Cortex of kidney (tissue), 1 donor: ENCODE measurements around the gene KLHL13.
A peak's percentile ranks its signal among the peaks of the same experiment; 100 is the strongest.
"Not testable (repeated sequence)": the region's sequence is repeated elsewhere in the genome, so short reads cannot be mapped to it uniquely, and the experiment has no call there.

ENCODE experiments used
- DNase-seq: peaks from one replicate; lab custom pipeline; 2025; lab: John Stamatoyannopoulos, UW

Gene KLHL13, protein sequence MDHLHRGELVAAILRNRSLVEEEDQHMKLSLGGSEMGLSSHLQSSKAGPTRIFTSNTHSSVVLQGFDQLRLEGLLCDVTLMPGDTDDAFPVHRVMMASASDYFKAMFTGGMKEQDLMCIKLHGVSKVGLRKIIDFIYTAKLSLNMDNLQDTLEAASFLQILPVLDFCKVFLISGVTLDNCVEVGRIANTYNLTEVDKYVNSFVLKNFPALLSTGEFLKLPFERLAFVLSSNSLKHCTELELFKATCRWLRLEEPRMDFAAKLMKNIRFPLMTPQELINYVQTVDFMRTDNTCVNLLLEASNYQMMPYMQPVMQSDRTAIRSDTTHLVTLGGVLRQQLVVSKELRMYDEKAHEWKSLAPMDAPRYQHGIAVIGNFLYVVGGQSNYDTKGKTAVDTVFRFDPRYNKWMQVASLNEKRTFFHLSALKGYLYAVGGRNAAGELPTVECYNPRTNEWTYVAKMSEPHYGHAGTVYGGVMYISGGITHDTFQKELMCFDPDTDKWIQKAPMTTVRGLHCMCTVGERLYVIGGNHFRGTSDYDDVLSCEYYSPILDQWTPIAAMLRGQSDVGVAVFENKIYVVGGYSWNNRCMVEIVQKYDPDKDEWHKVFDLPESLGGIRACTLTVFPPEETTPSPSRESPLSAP

DNA sequence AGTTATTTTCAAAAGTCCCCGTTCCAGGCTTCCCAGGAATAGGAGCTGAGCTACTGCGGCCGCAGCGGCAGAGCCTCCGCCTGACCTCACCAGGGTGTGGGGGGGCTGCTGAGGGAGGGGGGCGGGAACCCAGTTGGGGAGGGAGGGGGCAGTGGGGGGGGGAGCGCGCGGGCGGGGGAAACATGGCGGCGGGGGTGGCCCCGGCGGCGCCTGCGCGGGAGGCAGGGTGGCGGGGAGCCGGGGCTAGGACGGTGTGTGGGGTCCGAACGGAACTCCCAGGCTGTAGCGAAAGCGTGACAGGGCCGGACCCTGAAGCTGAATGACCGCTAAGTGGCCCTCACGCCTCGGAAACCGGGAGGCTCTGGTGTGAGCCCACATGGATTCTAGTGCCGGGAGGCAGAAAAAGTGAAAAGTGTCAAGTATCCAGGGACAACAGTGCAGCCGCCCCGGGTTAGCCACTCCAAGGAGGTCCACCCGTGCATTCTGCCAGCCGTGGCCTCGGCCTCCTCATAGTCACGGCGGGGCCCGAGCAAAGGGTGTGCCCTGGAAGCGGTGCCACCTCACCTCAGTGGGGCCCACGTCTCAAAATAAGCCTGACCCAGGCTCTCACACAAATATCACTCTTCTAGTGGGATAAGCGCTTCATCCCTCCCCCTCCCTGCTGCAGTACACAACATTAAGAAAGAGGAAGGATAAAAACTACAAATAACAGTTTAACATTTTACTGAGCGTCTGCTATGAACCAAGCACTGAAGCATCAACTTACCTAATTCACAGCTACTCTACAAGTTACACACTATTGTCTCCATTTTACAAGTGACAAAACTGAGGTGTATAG lies at the start of gene KLHL13:
KLHL13 (minus strand) TSS at position 98 of the 838 bp plus-strand sequence. CDS start 88,337 bp downstream, outside the sequence.
- no peak for DNase-seq

DNA sequence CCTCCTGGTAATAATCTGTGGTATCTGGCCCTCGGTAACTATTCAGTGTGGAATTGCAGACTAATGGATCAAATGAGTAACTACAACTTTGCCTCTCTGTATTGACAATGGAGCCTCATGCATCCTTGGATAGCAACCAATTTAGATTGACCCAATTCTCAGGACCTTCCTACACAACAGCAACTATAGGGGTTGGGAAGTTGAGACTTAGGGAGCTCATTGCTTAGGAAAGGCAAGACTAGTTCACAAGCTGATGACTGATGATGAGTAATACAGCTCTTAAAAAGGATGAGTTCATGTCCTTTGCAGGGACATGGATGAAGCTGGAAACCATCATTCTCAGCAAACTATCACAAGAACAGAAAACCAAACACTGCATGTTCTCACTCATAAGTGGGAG lies 47.5 kb upstream of the KLHL13 start:
- DNase-seq: no peak

DNA sequence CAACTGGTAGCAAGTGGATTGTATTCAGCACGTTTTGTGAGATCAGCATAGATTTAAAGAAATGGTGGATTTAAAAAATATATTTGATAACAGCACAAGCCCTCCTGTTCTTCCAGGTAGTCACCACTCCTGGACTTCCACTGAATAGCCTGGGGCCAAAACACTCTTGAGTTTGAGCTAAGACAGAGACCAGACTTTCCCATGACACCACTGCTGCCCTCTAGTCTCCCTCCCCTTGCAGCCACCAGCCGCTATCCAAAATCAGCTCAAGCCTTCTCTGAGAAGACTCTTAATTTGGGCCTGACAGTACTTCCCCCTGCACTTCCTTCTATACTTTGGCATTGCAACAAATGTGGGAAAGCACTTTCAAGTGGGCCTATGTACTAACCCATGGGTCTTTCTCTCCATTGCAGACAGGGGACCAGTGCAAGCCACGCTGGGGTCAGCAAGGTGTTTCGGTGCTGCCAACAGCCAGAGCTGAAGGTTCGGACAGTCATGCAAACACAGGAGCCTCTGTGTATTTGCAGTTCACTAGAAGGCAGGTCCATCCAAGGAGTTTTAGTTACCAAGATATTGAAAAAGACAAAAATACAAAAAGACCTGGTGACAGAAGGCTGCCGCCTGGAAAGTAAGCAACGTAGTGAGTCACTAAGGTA lies 40.5 kb upstream of the KLHL13 start:
- no peak for DNase-seq

DNA sequence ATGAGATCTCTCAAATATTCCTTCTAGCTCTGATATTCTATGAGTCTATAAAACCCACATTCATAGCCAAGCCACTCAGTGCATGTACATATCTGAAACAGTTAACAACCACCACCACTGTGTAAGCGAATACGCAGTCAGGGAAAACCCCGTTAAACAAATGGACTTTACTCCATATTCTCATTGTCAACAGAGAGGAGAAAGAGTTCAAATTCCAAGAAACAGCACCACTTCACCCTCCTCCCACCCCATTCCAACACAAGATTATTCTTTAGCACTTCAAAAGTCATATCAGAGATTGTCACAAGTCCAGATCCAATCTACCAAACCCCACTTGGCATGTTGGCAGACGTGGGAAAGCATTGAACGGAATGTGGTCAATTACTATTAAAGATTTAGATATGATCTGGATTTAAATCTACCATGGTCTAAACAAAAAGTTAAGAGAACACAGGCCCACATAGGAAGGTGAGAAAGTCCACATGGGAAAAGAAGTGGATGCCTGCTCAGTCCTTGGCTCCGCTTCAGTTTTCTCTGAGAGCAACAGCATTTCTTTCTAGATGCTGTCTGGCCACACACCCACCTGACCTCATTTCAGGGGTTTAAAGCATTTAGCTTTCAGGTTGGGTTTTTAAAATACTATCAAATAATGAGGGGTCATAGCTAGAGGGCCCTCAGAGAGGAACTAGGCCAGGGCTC lies 39.8 kb upstream of the KLHL13 start:
- no peak for DNase-seq

DNA sequence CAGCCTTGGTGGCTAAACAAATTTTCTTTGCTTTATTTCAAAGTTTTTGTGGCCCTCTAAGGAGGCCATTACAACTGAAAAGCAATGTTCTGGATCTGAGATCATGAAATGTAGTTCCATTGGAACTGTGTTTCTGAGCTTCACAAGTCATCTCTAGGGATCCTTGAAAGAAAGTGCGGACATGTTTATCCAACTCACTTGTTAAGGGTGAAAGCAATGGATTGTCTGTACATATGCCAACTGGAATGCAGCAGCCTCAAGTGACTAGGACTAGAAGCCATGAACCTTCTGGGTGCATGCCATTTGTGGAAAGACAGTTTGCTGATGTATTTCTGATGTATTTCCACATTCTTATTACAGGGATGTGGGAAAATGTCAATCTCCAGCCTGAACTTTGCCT lies 36.7 kb upstream of the KLHL13 start:
- DNase-seq: no peak

DNA sequence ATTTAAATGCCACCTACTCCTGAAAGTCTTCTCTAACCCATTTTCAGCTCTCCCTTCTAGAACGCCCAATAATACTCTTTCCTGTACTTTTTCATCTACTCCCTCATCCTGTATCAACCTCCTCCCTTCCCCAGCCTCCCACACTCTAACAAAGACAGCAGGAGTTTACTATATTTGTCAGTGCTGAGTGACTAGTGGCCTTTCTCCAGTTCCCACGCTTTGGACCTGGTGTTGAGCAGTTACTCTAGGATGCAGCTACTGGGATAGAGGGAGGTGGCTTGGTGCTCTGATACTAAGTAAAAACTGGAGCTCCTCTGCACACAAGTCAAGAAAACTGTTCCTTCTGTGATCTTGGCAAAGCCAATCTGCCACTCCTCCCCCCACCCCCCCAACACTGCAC lies 36.1 kb upstream of the KLHL13 start:
- no peak for DNase-seq

DNA sequence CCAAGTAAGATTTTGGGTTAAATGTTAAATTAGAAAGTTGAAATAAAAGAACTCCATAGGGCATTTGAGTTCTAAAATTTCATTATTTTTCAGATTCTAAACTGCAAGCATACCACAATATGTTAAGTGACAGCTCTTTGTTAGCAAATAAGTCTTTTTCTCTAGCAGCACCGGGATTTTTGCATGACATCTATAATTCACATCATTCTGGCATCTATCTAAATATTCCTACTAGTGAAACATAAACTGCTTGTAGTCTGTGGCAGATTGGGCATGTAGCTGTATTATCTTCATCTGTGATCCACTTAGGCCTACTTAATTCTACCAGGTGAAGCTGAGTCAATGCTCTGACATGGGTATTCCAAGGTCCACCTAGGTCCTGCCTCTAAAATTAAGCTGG lies 32.1 kb upstream of the KLHL13 start:
- no peak for DNase-seq

DNA sequence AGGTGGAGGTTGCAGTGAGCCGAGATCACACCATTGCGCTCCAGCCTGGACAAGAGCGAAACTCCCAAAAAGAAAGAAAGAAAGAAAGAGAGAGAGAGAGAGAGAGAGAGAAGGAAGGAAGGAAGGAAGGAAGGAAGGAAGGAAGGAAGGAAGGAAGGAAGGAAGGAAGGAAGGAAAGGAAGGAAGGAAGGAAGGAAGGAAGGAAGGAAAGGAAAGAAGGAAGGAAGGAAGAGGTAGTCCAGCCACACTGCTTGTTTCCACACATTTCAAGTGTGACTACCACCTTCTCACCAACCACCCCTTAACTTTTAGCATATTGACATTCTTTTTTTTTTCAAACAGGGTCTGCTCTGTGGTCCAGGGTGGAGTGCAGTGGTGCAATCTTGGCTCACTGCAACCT lies 31.2 kb upstream of the KLHL13 start:
- not testable (repeated sequence) for DNase-seq

DNA sequence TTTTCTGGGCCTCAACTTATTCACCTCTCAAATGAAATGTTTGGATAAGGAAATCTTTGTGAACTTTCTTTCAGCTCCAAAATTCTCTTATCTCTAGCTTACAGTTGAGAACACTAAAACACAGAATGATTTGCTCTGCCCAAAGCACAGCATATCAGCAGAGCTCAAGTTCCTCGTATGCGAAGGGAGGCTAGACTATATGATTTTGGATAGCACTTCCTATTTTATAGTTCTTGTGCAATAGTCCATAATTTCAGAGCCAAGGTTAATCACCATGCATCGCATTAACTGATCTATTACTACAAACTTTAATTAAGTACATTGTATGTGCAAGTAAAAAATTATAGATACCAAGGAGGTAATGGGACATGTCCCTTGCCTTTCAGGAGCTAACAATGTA lies 27.0 kb upstream of the KLHL13 start:
- DNase-seq: no peak

DNA sequence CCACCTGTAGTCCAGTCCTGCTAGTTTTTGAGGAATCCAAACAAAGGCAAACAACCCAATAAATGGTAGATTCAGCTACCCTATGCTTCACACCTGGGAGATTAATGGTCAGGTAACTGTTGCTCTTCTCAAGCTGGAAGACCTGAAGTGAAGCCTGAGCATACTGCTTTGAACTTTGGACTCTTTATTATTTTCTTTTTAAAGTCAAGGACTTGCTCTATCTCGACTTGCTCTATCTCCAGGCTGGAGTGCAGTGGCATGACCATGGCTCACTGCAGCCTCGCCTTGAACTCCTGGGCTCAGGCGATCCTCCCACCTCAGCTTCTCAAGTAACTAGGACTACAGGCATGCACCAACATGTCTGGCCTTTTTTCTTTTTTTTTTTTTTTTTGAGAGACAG lies 14.7 kb upstream of the KLHL13 start:
- DNase-seq: no peak

DNA sequence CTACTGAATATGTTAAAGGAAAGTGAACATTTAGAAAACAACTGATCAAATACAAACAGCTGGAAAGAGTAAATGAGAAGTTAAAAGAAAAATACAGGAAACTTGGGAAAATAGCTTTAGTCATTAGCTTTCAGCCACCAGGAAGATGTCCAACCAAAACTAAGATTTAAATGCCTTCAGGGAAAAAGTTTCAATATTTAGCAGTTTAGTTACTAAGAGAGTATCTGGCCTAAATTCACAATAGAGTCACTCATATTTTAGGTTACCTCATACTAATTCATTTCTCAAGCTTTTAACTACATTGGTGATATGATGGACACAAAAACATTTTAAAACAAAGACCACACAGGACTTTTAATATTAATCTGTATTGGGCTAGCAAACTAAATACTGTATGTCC lies 13.1 kb upstream of the KLHL13 start:
- no peak for DNase-seq

DNA sequence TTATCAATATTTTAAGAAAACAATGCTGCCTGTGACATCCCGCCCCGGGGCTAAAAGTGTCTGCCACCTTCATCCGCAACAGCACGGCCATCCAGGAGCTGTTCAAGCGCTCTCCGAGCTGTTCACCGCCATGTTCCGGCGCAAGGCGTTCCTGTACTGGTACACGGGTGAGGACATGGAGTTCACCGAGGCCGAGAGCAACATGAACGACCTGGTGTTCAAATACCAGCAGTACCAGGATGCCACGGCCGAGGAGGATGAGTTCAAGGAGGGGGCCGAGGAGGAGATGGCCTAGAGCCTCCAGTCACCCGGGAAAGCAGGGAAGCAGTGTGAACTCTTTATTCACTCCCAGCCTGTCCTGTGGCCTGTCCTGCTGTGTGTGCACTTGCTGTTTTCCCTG lies 12.1 kb upstream of the KLHL13 start:
- DNase-seq: no peak

DNA sequence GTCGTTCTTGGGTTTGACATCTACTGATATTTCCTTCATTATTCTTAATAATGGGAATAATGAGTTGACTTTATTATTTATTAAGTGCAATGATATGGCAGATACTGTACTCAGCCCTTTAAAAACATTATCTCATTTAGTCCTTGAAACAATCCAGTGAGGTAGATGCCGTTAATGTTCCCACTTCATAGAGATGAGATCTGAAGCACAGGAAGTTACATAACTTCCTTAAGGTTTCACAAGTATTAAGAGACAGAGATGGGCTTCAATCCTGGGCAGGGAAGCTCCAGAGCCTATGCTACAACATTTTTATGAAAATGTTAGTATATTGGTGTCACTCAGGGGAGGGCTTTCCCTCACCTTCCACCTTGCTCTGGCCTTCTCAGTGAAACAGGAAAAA lies 9.7 kb upstream of the KLHL13 start:
- DNase-seq: no peak

DNA sequence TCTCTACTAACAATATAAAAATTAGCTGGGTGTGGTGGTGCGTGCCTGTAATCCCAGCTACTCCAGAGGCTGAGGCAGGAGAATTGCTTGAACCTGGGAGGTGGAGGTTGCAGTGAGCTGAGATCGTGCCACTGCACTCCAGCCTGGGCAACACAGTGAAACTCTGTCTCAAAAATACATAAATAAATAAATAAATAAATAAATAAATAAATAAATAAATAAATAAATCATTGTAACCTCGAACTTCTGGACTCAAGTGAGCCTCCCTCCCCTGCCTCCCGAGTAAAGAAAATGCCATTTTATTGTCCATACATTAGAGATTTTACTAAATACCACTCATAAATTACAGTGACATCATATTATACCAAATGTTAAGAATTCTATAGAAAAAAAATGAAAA lies 7.6 kb upstream of the KLHL13 start:
- DNase-seq: not testable (repeated sequence)

DNA sequence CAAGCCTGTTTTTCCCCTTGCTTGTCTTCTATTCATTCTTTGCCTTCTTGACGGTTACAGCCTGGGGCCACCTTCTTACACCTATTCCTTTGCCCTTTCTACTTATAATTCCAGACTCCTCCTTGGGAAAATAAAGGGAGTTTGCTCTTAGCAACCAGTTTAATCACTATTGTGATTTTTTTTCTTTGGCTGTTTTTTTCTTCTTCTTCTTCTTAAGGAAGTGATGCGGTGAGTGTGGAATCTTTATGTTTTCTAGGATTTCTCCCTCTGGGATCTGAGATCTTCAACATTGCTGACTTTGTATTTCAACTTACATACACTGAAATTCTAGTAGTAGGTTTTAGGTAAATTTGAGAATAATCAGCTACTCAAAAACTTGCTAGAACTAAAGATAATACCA lies 1.1 kb upstream of the KLHL13 start:
- DNase-seq: no peak

DNA sequence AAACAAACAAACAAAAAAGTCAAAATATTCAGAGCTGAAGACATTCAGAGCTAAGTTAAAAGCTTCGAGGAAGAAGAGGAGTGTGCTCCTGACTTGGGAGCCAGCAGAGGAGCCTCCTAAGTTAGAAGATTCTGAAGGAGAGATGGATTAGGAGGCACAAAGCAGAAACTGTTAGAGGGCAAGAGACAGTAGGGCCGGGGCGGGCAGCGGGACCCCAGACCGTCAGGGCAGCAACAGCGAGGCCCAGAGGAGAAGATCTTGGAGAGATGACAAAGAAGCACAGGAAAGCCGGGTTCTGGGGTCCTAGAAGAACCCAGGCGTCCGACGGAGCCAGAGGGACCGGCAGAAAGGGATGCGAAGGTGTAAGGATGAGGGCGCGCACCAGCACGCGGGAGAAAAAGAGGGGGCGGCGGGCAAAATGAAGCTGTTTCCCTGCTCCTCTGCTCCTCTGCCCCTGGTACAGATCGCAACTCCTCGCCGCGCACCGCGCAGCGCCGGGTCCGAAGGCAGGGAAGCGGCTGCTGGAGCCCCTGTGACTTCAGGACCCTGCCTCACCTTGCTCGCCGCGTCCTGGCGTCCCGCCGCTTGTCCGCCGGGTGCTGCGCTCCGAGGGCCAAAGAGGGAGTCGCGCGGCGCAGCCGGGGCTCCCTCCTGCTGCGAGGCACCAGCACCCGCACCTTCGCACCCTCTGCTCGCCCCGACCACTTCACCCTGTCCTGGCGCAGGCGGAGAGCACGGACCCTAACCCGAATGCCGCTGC lies 477 bp downstream of the KLHL13 start:
- peak; percentile 7 for DNase-seq

DNA sequence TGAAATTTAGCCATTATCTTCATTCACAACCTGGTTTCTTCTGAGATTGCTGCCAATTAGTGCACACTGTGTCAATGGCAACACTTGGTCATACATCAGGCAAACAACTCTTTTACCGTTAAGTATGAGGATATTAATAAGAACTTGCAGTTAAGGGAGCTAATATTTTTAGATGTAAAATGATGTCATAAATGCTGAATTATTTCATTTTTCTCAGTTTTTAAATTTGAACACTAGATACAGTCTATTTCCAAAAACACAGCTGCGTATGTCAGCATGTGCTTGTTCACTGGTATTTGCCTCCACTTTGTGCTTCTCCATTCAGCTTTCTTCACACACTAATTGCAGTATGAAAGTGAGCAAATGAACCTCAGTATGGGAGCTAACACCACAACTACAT lies 1.6 kb downstream of the KLHL13 start:
- DNase-seq: no peak

DNA sequence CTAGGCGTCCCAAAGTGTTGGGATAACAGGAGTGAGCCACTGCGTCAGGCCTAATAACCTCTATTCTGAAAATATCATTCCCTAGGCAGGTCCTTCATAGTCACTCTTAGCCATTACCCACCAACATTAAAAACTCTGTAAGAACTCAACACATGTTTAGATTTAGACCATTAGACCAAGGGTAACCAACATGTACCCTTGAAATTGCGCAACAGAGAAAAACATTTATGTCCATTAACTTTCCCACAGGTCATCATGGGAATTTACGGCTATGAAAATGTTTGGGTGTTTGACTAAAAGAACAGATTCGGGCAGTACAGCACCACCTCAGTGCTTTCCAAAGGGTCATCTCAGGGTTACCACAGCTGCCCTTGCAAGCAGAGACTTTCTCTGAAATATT lies 7.5 kb downstream of the KLHL13 start:
- no peak for DNase-seq

DNA sequence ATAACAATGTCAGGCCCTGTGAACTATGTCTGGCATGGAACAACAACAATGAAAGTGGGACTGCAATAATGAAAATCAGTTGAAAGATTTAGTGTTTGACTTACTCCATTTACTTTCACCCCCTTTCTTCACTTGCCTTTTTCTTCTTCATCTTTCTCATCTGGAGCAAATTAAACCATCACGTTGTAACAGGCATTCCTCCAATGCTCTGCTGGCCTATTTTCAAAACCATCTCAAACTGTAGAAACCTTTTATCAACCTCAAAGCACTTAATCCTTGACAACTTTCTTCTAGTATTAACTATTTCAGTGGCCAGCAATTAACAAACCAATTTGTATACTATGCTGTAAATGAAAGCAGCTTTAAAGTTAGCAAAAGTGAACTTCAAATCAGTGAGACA lies 8.3 kb downstream of the KLHL13 start:
- DNase-seq: no peak

DNA sequence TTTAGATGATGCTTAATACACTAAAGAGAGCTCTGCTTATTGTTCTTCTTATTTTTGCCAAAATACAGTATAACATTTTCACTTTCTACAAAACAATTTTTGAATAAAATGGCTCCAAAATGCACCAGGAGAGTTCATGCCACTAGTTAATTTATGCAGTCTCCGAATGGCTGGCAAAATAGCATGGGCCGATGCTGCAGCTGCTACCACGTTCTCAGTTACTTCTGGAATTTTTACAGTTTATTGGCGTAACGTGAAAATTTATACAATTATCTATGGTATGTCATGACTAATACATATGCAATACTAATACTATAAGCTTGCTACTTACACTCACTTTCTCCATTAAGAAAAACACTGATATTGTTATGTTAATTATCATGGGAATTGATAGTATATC lies 16.5 kb downstream of the KLHL13 start:
- DNase-seq: no peak

DNA sequence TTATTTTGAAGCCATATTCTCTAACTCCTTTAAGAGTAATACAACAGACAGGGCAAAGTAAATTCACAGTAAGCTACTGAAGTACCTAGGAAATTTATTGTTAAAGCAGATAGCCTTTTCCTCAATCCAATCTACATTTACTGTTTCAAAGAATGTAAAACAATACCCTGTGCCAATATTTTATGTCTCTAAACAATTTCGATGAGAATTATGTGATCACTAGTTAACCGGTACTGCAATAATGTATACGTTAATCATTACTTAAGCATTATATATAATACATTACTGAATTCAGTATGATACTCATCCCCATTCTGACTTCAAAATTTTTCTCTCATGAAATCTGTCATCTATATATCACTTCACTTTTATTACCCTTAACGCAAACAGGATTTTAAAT lies 28.5 kb downstream of the KLHL13 start:
- DNase-seq: no peak
